Thymus (tissue), 11 donors: ENCODE results near the gene PPP2R3B. TPM values are rescaled to one million over a fixed set of nuclear protein-coding genes. Genes with fewer than 3 reads are reported as not detected.
A peak's percentile ranks its signal among the peaks of the same experiment; 100 is the strongest.
"Not testable (repeated sequence)": the region's sequence is repeated elsewhere in the genome, so short reads cannot be mapped to it uniquely, and the experiment has no call there.

ENCODE experiments used
- DNase-seq, 9 donors: peaks; one replicate each; pipeline ENCODE4 v3.0.0-alpha.2; 2013; ENCODE audit warnings: low spot score in 9 of 9, low read depth in 6 of 9, missing footprints in 1 of 9
- H3K27ac ChIP-seq, 2 donors: one replicate each; pipeline ENCODE4 v1.5.1; 2013; ENCODE audit warnings: control low read depth in 1 of 2, low read depth in 1 of 2, low read length in 1 of 2, mild to moderate bottlenecking in 1 of 2, moderate library complexity in 1 of 2
- H3K27me3 ChIP-seq, 2 donors: one replicate each; pipeline ENCODE4 v1.5.1; 2013; ENCODE audit warnings: low read length in 1 of 2; ENCODE audit not compliant: control insufficient read depth in 2 of 2, insufficient read depth in 1 of 2
- H3K36me3 ChIP-seq, 2 donors: one replicate each; pipeline ENCODE4 v1.5.1; 2013; ENCODE audit warnings: low read length in 1 of 2, mild to moderate bottlenecking in 1 of 2, moderate library complexity in 1 of 2; ENCODE audit not compliant: control insufficient read depth in 2 of 2, insufficient read depth in 2 of 2
- H3K4me1 ChIP-seq, 2 donors: one replicate each; pipeline ENCODE4 v1.5.1; 2013; ENCODE audit warnings: low read length in 2 of 2; ENCODE audit not compliant: control insufficient read depth in 2 of 2, insufficient read depth in 2 of 2
- H3K4me3 ChIP-seq, 2 donors: one replicate each; pipeline ENCODE4 v1.5.1; 2013; ENCODE audit warnings: low read length in 2 of 2, control low read depth in 1 of 2, mild to moderate bottlenecking in 1 of 2
- H3K9me3 ChIP-seq, 2 donors: one replicate each; pipeline ENCODE4 v1.5.1; 2013; ENCODE audit warnings: low read length in 1 of 2, mild to moderate bottlenecking in 1 of 2; ENCODE audit not compliant: control insufficient read depth in 2 of 2, insufficient read depth in 1 of 2
- WGBS: extraction: QIAGEN DNeasy Blood & Tissue Kit; methylation state at CpG from one replicate; pipeline ENCODE4 v1.1.7; 2013; 5-methylcytosine and 5-hydroxymethylcytosine counted together
- polyA plus RNA-seq: library from polyadenylated mRNA; stranded (reverse); fragments of 200-250 nt; gene quantifications from one replicate; pipeline ENCODE4 v1.2.3, GENCODE V29; 2013
- total RNA-seq: library from RNA; stranded (reverse); fragments of 120-200 nt; gene quantifications from one replicate; pipeline ENCODE4 v1.2.4, GENCODE V29; 2013
- donor health status: healthy.

Gene PPP2R3B
- total and polyA plus RNA-seq, 2 donors: 54.1 to 88.5 TPM

DNA sequence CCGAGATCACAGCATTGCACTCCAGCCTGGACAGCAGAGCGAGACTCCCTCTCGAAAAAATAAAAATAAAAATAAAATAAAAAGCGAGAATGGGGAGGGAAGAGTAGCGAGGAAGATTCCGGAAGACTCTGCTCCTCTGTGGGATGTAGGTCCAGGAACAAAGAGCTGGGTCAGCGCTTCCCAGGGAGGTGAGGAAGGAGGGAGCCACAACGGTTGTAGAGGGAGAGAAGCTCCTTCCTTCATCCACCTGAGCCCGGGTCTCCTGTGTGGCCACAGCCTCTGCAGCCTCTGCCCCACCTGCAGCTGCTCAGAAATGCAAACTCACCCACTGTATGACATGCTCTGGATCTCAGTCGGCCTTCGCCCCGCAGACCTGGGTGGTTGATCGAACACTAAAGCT lies 3.8 kb upstream of the PPP2R3B start:
- H3K36me3 ChIP-seq: no peaks in the 10 kb centered on the region
- 97% methylated on average over 13 of the region's 13 CpGs for WGBS
- no peak overlapping the region for H3K4me3 ChIP-seq
- H3K4me1 ChIP-seq: peaks cover 4 to 9% of the 10 kb centered on the region in 2 donors
- DNase-seq: no peak
- no peaks in the 10 kb centered on the region for H3K9me3 ChIP-seq
- H3K27me3 ChIP-seq: no peaks in the 10 kb centered on the region
- H3K27ac ChIP-seq: no peak overlapping the region

GRCh38 chrX:389021-389441 lies 2.3 kb upstream of the PPP2R3B start:
- no peaks in the 10 kb centered on the region for H3K36me3 ChIP-seq
- H3K4me3 ChIP-seq: no peak overlapping the region
- no peaks in the 10 kb centered on the region for H3K9me3 ChIP-seq
- DNase-seq: no peak
- WGBS: 97% methylated on average over 12 of the region's 12 CpGs
- no peaks in the 10 kb centered on the region for H3K27me3 ChIP-seq
- H3K27ac ChIP-seq: no peak overlapping the region
- H3K4me1 ChIP-seq: peaks cover 6 to 10% of the 10 kb centered on the region in 2 donors

DNA sequence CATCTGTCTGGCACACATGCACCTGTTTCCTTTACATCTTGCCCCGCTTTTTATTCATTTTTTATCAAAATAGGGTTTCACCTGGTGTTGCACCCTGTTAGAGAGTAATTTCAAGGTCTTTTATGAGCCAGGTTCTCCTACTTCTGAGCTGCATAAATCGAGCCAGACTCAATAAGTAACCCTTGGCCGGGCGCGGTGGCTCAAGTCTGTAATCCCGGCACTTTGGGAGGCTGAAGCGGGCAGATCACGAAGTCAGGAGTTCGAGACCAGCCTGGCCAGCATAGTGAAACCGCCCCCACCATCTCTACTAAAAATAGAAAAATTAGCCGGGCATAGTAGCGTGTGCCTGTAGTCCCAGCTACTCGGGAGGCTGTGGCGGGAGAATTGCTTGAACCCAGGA lies 1.0 kb upstream of the PPP2R3B start:
- Histone ChIP-seq H3K4me1 (peaks cover 6 to 10% of the 10 kb centered on the region in 2 donors), H3K27me3 (no peaks in the 10 kb centered on the region), H3K36me3 (no peaks in the 10 kb centered on the region), H3K9me3 (no peaks in the 10 kb centered on the region), H3K4me3 (peak overlapping the region; percentile 59 to 65), H3K27ac (peak overlapping the region; percentile 64 to 79)
- 83% methylated on average over 14 of the region's 14 CpGs for WGBS
- no peak for DNase-seq

DNA sequence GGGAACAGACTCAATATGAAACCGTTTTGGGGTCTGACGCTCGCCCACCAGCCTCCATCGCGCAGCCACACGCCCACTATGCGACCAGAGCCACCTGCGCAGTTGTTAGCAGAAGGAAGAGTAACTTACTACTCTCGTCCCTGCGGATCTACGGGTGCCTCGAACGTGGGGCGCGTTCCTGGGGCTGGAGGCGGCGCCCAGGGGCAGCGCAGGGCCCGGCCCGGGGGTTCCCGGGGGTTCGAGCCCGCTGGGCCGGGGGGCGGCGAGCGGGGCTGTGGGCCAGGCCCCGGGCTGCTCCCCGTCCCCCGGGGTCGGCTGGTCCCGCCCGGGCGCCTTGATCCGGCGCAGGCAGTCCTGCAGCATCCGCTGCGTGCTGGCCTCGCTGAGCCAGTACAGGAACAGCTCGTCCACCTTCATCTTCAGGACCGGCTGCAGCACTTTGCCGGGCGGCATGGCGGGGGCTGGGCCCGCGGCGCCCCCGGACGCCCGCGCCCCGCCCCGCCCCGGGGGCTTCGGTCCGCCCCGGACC lies 404 bp downstream of the PPP2R3B start:
- Histone ChIP-seq H3K4me1 (peaks cover 6 to 10% of the 10 kb centered on the region in 2 donors), H3K27me3 (no peaks in the 10 kb centered on the region), H3K36me3 (no peaks in the 10 kb centered on the region), H3K9me3 (no peaks in the 10 kb centered on the region), H3K27ac (peak overlapping the region in 1 of 2 donors; percentile 91), H3K4me3 (peak overlapping the region; percentile 42 to 65)
- DNase-seq: peak in 2 of 9 donors; percentile 12 to 47
- WGBS: 1% methylated on average over 57 of the region's 57 CpGs

DNA sequence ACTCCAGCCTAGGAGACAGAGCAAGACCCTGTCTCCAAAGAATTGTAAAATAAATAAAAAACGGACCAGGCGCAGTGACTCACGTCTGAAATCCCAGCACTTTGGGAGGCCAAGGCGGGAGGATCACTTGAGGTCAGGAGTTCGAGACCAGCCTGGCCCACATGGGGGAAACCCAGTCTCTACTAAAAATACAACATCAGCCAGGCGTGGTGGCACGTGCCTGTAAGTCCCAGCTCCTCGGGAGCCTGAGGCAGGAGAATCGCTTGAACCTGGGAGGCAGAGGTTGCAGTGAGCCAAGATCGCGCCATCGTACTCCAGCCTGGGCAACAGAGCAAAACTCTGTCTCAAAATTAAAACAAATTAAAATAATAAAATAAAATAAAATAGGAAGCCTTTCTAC lies 971 bp downstream of the PPP2R3B start:
- not testable (repeated sequence) for H3K27ac ChIP-seq, H3K36me3 ChIP-seq, H3K9me3 ChIP-seq, DNase-seq, H3K27me3 ChIP-seq
- WGBS: 90% methylated on average over 12 of the region's 12 CpGs
- Histone ChIP-seq H3K4me1 (peaks cover 6 to 10% of the 10 kb centered on the region in 2 donors), H3K4me3 (peak overlapping the region; percentile 42 to 65)

DNA sequence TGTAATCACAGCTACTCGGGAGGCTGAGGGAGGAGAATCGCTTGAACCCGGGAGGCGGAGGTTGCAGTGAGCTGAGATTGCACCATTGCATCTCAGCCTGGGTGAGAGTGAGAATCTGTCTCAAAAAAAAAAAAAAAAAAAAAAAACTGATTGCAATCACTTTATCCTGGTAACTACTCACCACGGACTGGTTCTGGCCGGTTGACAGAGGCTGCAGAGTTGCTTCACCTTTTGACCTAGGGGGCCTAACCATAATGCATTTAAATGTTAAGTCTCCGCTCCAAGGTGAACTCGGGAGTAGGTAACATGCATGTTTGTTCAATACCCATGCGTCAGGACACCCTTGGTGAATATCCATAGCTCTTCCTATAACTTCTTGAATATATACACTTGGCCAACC lies 1.8 kb downstream of the PPP2R3B start:
- 92% methylated on average over 9 of the region's 9 CpGs for WGBS
- H3K36me3 ChIP-seq: no peaks in the 10 kb centered on the region
- no peak for DNase-seq
- peaks cover 6 to 10% of the 10 kb centered on the region in 2 donors for H3K4me1 ChIP-seq
- no peak overlapping the region for H3K4me3 ChIP-seq
- no peaks in the 10 kb centered on the region for H3K9me3 ChIP-seq
- H3K27me3 ChIP-seq: no peaks in the 10 kb centered on the region
- H3K27ac ChIP-seq: no peak overlapping the region

DNA sequence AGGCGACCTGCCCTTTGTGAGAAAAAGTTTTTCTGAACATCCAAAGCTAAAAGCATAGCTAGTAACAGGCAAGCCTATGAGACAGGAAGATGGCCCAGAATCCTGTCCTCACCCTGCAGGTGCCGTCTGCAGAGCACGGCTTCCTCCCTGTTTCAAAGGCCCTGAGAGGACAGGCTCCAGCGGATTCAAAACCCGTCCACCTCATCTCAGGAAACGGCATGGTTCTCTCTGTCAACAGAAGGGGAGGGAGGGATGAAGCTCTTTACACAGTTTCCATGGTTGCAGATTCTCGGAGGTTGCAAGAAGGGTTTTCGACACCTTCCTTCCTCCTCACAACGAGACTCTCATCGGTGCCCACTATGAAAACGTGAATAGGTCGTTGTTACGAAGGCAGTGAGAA lies 8.3 kb downstream of the PPP2R3B start:
- Histone ChIP-seq H3K4me1 (peaks cover 12 to 19% of the 10 kb centered on the region in 2 donors), H3K9me3 (no peaks in the 10 kb centered on the region), H3K4me3 (no peak overlapping the region), H3K27ac (peak overlapping the region in 1 of 2 donors; percentile 52), H3K36me3 (no peaks in the 10 kb centered on the region), H3K27me3 (peaks cover under 1 to 20% of the 10 kb centered on the region in 2 donors)
- DNase-seq: peak in 1 of 9 donors; percentile 65
- 61% methylated on average over 13 of the region's 13 CpGs for WGBS

DNA sequence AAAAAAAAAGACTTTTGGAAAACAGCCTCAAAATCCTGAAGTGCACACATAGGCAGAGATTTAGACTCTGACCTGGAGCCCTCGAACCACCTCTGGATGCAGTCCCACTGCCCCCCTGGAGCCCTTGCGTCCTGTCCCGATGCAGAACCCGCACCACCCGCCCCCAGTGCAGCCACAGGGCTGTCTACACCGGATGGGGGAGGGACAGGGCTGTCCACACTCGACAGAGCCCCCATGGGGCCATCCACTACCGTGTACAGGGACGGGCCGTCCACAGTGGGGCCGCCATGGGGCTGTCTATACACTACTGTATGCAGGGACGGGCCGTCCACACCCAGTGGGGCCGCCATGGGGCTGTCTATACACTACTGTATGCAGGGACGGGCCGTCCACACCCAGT lies 10.5 kb downstream of the PPP2R3B start:
- H3K4me3 ChIP-seq, DNase-seq, H3K36me3 ChIP-seq, H3K27ac ChIP-seq, H3K9me3 ChIP-seq: not testable (repeated sequence)
- peaks cover 33 to 35% of the 10 kb centered on the region in 2 donors for H3K4me1 ChIP-seq
- WGBS: 96% methylated on average over 11 of the region's 16 CpGs
- H3K27me3 ChIP-seq: peaks cover 6 to 37% of the 10 kb centered on the region in 2 donors

GRCh38 chrX:375181-376036 lies 11.3 kb downstream of the PPP2R3B start:
- no peak for DNase-seq
- peaks cover 6 to 38% of the 10 kb centered on the region in 2 donors for H3K27me3 ChIP-seq
- peaks cover 40 to 43% of the 10 kb centered on the region in 2 donors for H3K4me1 ChIP-seq
- H3K4me3 ChIP-seq: no peak overlapping the region
- H3K36me3 ChIP-seq: peaks cover 0 to 2% of the 10 kb centered on the region in 2 donors
- no peaks in the 10 kb centered on the region for H3K9me3 ChIP-seq
- no peak overlapping the region for H3K27ac ChIP-seq
- 87% methylated on average over 38 of the region's 38 CpGs for WGBS
